ENCODE measurements around the gene PIK3R3. TPM values are rescaled to one million over a fixed set of nuclear protein-coding genes. Genes with fewer than 3 reads are reported as not detected.

Gene PIK3R3
- total RNA-seq, 3 donors from 2014 or later (not counting 1 experiment from before 2014, with no cell fraction given), result 5.2 to 6.2 (median 5.4) TPM

DNA sequence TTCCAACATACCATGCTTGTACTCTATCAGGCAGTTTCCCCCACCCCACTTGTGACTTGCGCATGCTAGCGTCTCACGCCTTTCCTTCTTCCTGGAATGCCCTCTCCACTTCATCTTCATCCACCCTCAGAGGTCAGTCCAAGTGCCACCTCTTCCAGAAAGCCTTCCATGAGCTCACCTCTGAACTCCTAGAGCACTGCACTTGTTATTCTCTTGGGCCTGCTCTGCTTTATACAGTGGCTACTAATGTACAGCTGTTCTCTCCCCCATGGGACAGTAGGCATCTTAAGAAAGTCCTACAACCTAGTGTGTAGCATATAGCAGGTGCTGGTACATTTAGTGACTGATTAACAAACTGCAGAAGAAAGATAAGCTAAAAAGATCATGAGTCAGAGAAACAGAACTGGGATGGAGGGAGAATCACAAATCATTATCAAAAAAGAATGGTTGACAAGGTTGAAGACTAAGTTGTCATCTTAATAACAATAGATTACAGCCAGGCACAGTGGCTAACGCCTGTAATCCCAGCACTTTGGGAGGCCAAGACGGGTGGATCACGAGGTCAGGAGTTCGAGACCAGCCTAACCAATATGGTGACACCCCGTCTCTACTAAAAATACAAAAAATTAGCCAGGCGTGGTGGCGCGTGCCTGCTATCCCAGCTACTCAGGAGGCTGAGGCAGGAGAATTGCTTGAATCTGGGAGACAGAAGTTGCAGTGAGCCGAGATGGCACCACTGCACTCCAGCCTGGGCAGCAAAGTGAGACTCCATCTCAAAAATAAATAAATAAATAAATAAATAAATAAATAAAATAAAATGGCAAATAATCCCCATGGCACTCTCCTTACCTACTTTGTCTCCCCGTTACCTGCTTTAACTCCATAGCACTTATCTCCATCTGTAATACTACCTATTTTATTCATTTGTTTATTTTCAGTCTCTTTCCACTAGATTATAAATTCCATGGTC, 26.2 kb upstream of the PIK3R3 start:
- no peak overlapping the region for H3K4me3 Mint-ChIP-seq
- H3K4me1 Mint-ChIP-seq, result no peaks in the 10 kb centered on the region
- no peaks in the 10 kb centered on the region for H3K36me3 ChIP-seq (ENCODE audit: control insufficient read depth, insufficient read depth, low read length)
- ATAC-seq (no peak), DNase-seq (no peak)
- no peaks in the 10 kb centered on the region for H3K4me1 ChIP-seq (ENCODE audit: control insufficient read depth, insufficient read depth, low read length)
- no peak overlapping the region for H3K27ac ChIP-seq (ENCODE audit: low read length)
- H3K36me3 Mint-ChIP-seq, result no peaks in the 10 kb centered on the region
- no peaks in the 10 kb centered on the region for H3K9me3 ChIP-seq (ENCODE audit: control insufficient read depth, insufficient read depth, low read length)
- no peak overlapping the region for H3K27ac Mint-ChIP-seq
- WGBS (ENCODE audit: insufficient coverage), result 78% methylated on average over 12 of the region's 13 CpGs
- intact Hi-C loops (cut with micrococcal nuclease), result no loop called here
- no peaks in the 10 kb centered on the region for H3K27me3 ChIP-seq (ENCODE audit: control insufficient read depth, insufficient read depth, low read length)
- H3K9me3 Mint-ChIP-seq, result no peaks in the 10 kb centered on the region
- TF ChIP-seq, protein P1, sequence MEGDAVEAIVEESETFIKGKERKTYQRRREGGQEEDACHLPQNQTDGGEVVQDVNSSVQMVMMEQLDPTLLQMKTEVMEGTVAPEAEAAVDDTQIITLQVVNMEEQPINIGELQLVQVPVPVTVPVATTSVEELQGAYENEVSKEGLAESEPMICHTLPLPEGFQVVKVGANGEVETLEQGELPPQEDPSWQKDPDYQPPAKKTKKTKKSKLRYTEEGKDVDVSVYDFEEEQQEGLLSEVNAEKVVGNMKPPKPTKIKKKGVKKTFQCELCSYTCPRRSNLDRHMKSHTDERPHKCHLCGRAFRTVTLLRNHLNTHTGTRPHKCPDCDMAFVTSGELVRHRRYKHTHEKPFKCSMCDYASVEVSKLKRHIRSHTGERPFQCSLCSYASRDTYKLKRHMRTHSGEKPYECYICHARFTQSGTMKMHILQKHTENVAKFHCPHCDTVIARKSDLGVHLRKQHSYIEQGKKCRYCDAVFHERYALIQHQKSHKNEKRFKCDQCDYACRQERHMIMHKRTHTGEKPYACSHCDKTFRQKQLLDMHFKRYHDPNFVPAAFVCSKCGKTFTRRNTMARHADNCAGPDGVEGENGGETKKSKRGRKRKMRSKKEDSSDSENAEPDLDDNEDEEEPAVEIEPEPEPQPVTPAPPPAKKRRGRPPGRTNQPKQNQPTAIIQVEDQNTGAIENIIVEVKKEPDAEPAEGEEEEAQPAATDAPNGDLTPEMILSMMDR (IDR thresholded peaks at IDR 0.05), result no peak
- no peaks in the 10 kb centered on the region for H3K27me3 Mint-ChIP-seq (ENCODE audit: low read depth in 2 of 2)
- no peak overlapping the region for H3K4me3 ChIP-seq (ENCODE audit: low read length)

DNA sequence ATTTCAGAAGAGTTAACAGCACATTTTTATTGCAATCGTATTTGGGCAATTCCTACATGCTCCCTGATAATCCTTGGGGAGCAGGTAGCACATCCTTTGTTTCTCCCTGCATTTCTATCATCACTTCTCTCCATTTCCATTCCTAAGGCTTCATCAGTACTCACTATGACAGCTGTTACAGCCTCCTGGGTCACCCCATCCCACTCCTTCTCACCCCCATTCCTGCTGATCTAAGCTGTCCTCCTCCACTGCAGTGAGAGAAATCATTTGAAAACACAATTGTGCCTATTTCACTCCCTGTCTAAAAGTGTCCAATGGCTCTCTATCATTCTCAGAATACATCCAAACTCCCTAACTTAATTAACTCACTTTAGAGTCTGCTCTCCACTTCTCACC, 25.5 kb upstream of the PIK3R3 start:
- Histone ChIP-seq H3K27ac (ENCODE audit: low read length) (no peak overlapping the region), H3K4me3 (ENCODE audit: low read length) (no peak overlapping the region), H3K36me3 (ENCODE audit: control insufficient read depth, insufficient read depth, low read length) (no peaks in the 10 kb centered on the region), H3K4me1 (ENCODE audit: control insufficient read depth, insufficient read depth, low read length) (no peaks in the 10 kb centered on the region), H3K27me3 (ENCODE audit: control insufficient read depth, insufficient read depth, low read length) (no peaks in the 10 kb centered on the region), H3K9me3 (ENCODE audit: control insufficient read depth, insufficient read depth, low read length) (no peaks in the 10 kb centered on the region)
- H3K36me3 Mint-ChIP-seq, result no peaks in the 10 kb centered on the region
- intact Hi-C loops (cut with micrococcal nuclease), result no loop called here
- DNase-seq (no peak), ATAC-seq (no peak)
- H3K27me3 Mint-ChIP-seq (ENCODE audit: low read depth in 2 of 2), result no peaks in the 10 kb centered on the region
- no peak overlapping the region for H3K27ac Mint-ChIP-seq
- H3K9me3 Mint-ChIP-seq, result no peaks in the 10 kb centered on the region
- TF ChIP-seq, protein P1 (IDR thresholded peaks at IDR 0.05), result no peak
- no peaks in the 10 kb centered on the region for H3K4me1 Mint-ChIP-seq
- no peak overlapping the region for H3K4me3 Mint-ChIP-seq
- WGBS (ENCODE audit: insufficient coverage), result 82% methylated on average over 1 of the region's 1 CpG

DNA sequence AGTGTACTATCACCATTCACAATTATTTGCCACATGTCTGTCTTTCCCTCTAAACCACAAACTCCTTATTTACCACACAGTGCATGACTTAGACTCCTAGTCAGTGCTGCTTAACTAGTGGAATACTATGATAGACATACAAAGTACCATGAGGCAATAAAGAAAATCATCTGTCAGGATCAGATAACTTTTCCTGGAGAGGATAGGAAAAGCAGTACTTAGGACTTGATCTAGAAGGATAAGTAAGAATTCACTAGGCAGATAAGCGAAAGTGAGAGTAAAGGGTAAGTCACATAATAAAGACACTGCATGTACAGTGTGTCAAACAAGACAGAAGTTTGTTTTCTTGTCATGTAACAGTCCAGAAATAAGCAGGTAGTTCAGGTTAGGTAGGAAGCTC, 21.3 kb upstream of the PIK3R3 start:
- H3K9me3 ChIP-seq (ENCODE audit: control insufficient read depth, insufficient read depth, low read length), result no peaks in the 10 kb centered on the region
- no peaks in the 10 kb centered on the region for H3K36me3 Mint-ChIP-seq
- H3K36me3 ChIP-seq (ENCODE audit: control insufficient read depth, insufficient read depth, low read length), result no peaks in the 10 kb centered on the region
- peaks cover 0 to 3% of the 10 kb centered on the region in 2 donors for H3K27me3 Mint-ChIP-seq (ENCODE audit: low read depth in 2 of 2)
- no peak for DNase-seq
- TF ChIP-seq, protein P1 (IDR thresholded peaks at IDR 0.05), result no peak
- intact Hi-C loops (cut with micrococcal nuclease), result no loop called here
- H3K4me3 Mint-ChIP-seq, result no peak overlapping the region
- no peaks in the 10 kb centered on the region for H3K27me3 ChIP-seq (ENCODE audit: control insufficient read depth, insufficient read depth, low read length)
- H3K27ac ChIP-seq (ENCODE audit: low read length), result no peak overlapping the region
- no peaks in the 10 kb centered on the region for H3K4me1 ChIP-seq (ENCODE audit: control insufficient read depth, insufficient read depth, low read length)
- H3K4me3 ChIP-seq (ENCODE audit: low read length), result no peak overlapping the region
- no peak for ATAC-seq
- 90% methylated on average over 1 of the region's 1 CpG for WGBS (ENCODE audit: insufficient coverage)
- no peak overlapping the region for H3K27ac Mint-ChIP-seq
- H3K4me1 Mint-ChIP-seq, result no peaks in the 10 kb centered on the region
- no peaks in the 10 kb centered on the region for H3K9me3 Mint-ChIP-seq
